GM10248 (cell line): ENCODE data around the gene TFDP2.
"Not testable (repeated sequence)": the region's sequence is repeated elsewhere in the genome, so short reads cannot be mapped to it uniquely, and the experiment has no call there.

Source experiments
- CTCF ChIA-PET: fragments of 300-600 bp; sonication (Branson Sonifier 250); formaldehyde crosslinking; extraction: SDS; loops from one replicate; lab custom pipeline; 2021; ENCODE audit warnings: antibody characterized with exemption; lab: Yijun Ruan, JAX
- POLR2A ChIA-PET: fragments of 350-650 bp; sonication (Branson Sonifier 250); formaldehyde crosslinking; extraction: SDS; loops from one replicate; lab custom pipeline; 2020; ENCODE audit warnings: antibody characterized with exemption; lab: Yijun Ruan, JAX
- DNase-seq: peaks from one replicate; pipeline ENCODE4 v3.0.0; 2012; ENCODE audit errors: extremely low spot score
- TF ChIP-seq, protein P1 (sequence below): IDR thresholded peaks from 2 replicates; pipeline ENCODE4 v1.5.1; 2012; ENCODE audit warnings: mild to moderate bottlenecking, low read depth; ENCODE audit errors: extremely low read depth, missing control alignments, control extremely low read depth

Gene TFDP2

DNA sequence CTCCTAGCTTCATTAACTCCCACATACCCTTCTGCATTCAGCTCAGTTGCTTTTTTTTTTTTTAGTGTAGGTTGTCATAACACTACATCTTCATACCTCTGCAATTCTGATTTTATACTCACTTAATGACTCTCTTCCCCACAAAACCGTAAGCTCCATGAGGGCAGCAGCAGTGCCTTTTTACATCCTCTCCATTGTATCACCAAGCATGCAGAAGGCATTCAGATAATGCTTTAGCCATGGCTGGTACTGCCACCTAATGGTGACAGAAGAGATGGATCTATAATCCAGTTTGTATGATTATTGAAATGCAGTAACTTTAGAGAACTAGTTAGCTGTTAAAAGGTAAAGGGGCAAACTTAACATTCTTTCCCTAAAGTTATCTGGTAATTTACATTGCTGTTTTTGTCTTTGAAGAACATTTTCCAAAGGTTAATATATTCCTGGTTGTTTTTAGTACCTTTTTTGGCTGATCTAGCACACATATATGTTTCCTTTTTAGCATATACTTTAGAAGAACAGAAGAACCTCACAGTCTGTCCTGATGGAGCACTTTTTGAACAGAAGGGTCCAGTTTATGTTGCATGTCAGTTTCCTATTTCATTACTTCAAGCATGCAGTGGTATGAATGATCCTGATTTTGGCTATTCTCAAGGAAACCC, 236.1 kb downstream of the TFDP2 start:
- TF ChIP-seq, protein P1, sequence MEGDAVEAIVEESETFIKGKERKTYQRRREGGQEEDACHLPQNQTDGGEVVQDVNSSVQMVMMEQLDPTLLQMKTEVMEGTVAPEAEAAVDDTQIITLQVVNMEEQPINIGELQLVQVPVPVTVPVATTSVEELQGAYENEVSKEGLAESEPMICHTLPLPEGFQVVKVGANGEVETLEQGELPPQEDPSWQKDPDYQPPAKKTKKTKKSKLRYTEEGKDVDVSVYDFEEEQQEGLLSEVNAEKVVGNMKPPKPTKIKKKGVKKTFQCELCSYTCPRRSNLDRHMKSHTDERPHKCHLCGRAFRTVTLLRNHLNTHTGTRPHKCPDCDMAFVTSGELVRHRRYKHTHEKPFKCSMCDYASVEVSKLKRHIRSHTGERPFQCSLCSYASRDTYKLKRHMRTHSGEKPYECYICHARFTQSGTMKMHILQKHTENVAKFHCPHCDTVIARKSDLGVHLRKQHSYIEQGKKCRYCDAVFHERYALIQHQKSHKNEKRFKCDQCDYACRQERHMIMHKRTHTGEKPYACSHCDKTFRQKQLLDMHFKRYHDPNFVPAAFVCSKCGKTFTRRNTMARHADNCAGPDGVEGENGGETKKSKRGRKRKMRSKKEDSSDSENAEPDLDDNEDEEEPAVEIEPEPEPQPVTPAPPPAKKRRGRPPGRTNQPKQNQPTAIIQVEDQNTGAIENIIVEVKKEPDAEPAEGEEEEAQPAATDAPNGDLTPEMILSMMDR: peak; percentile 68

DNA sequence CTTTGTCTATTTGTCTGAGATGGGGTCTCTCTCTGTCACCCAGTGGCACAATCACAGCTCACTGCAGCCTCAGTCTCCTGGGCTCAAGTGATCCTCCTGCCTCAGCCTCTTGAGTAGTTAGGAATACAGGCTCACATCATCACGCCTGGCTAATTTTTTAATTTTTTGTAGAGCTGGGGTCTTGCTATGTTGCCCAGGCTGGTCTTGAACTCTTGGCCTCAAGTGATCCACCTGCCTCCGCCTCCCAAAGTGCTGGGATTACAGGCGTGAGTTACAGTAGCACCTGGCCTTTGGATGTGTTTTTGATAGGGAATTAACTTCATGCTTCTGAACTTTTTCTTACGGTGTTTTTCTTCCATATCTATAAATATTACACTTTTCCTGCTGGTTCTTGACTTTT, 239.4 kb downstream of the TFDP2 start:
- CTCF ChIA-PET, DNase-seq, POLR2A ChIA-PET: not testable (repeated sequence)

More for the DNA sequence above, 236.1 kb downstream of the TFDP2 start:
- peak; percentile 62 for DNase-seq
- ChIA-PET CTCF (interaction anchor here (0.9 to 3.6 kb wide), 20 partner anchors 8 to 512 kb away, joined by 3 to 25 read pairs (median 5); partner anchors contain the start of gene RNF7), POLR2A (no interaction called here)

DNA sequence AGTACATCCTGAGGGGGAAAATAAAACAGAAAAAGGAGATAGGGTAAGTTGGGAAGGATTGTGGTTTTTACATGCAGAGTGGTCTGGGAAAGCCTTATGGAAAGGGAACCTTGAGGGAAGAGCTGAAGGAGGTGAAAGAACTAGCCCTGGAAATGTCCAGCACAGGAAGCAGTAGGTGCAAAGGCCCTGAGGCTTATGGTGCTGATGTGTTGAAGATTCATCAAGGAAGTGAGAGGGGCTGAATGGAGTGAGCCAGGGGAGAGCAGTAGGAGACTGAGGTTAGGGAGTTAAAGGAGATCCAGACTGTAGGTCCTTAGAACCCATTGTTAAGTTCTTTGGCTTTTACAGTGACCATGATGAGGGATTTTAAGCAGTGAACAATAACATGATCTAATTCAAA, 239.9 kb downstream of the TFDP2 start:
- TF ChIP-seq, protein P1: no peak
- POLR2A ChIA-PET: no interaction called here
- CTCF ChIA-PET: interaction anchor here (0.8 to 1.9 kb wide), 5 partner anchors 8 to 23 kb away, joined by 3 to 8 read pairs (median 4); no protein-coding TSS in a partner anchor
- DNase-seq: no peak

DNA sequence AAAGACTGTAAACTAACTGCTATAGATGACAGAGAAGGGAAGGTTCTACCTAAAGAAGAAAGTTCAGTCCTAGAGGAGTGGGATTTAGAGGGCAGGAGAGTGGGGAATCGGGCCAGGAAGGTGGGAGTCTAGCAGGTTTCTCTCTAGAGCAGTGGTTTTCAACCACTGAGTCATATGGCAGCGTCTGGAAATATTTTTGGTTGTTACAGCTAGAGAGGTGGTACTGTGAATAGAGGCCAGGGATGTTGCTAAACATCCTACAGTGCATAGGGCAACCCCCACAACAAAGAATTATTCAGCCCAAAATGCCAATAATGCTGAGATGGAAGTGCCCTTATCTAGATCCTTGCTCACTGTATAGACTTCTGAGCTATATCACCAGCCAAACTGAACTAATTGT, 244.2 kb downstream of the TFDP2 start:
- CTCF ChIA-PET: interaction anchor here (0.9 to 1.3 kb wide), 3 partner anchors 9 to 30 kb away, joined by 4 read pairs; no protein-coding TSS in a partner anchor
- TF ChIP-seq, protein P1: no peak
- POLR2A ChIA-PET: no interaction called here
- DNase-seq: no peak

DNA sequence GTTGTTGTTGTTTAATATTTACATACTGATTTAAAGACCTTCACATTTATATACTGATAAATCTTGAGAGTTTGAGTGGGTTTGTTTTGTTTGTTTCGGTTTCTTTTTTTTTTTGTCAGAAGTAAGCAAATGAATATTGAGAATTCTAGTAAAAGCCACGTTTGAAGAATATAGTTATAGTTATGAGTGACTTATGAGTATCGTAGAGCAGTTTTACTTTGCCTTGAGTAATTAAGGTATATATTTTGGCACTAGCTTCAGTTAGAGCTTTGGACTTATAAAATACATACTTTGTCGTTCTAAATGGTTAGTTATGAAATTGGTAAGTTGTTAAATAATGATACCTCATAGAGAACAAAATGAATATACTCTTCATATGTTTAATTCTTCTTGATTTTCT, 245.1 kb downstream of the TFDP2 start:
- TF ChIP-seq, protein P1: no peak
- CTCF ChIA-PET: interaction anchor here (1.3 to 2.7 kb wide), 2 partner anchors 9 to 14 kb away, joined by 4 to 12 read pairs; no protein-coding TSS in a partner anchor
- POLR2A ChIA-PET: no interaction called here
- DNase-seq: no peak

DNA sequence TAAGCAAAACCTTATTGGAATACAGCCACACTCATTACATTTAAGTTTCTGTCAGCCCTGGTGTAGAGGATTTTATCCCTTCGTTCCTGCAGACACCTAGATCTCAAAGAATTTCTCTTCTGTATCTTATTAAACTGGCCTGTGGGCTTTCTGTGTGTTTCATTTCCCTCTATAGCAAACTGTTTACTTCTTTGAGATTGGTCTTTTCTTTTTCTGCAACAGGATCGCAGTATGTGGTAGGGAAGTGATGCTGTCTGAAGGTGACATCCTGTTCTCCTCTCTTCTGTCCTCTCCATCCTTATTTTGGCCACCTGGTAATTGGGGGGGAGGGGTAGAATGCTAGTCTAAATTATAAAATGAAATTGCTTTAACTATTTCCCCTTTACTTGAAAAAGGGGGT, 247.4 kb downstream of the TFDP2 start:
- DNase-seq: peak; percentile 15
- ChIA-PET POLR2A (no interaction called here), CTCF (interaction anchor here (1.2 to 2.7 kb wide), 3 partner anchors 8 to 27 kb away, joined by 3 to 12 read pairs (median 8); no protein-coding TSS in a partner anchor)
- TF ChIP-seq, protein P1: no peak

DNA sequence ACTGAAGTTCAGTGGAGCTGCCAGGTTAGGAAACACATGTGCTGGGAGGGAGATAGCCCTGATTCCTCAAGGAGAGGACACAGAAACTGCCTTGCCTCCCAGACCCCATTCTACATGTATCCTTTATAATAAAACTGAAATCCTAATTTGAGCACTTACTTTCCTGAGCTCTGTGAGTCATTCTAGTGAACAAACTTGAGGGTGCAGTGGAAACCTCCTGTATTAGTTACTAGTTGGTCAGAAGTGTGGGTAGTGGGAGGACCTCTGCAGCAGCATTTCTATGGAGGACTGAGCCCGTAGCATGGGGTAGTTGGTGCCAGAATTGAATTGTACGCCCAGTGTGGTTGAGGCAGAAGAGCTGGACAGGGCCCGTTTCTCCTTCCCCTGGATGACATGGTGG, 249.0 kb downstream of the TFDP2 start:
- TF ChIP-seq, protein P1: no peak
- CTCF ChIA-PET: interaction anchor here (1.2 to 2.6 kb wide), 7 partner anchors 8 to 62 kb away, joined by 3 to 18 read pairs (median 6); no protein-coding TSS in a partner anchor
- POLR2A ChIA-PET: no interaction called here
- no peak for DNase-seq
